Measurements from ENCODE around the gene MYOM3.

GRCh38 chr1:24075946-24076345 lies 36.0 kb downstream of the MYOM3 start:
- TF ChIP-seq CTCF (IDR thresholded peaks at IDR 0.05) (no peak), SIN3A (IDR thresholded peaks at IDR 0.05; ENCODE audit: borderline replicate concordance, insufficient read depth, low read depth, low read length) (no peak)
